Measurements from ENCODE around the gene TOB2. TPM values are rescaled to one million over a fixed set of nuclear protein-coding genes. Genes with fewer than 3 reads are reported as not detected.
A peak's percentile ranks its signal among the peaks of the same experiment; 100 is the strongest.
"Not testable (repeated sequence)": the region's sequence is repeated elsewhere in the genome, so short reads cannot be mapped to it uniquely, and the experiment has no call there.

The TOB2 gene
- polyA plus RNA-seq, 6 donors from 2014 or later = 14.0 to 24.0 (median 22.2) TPM

DNA sequence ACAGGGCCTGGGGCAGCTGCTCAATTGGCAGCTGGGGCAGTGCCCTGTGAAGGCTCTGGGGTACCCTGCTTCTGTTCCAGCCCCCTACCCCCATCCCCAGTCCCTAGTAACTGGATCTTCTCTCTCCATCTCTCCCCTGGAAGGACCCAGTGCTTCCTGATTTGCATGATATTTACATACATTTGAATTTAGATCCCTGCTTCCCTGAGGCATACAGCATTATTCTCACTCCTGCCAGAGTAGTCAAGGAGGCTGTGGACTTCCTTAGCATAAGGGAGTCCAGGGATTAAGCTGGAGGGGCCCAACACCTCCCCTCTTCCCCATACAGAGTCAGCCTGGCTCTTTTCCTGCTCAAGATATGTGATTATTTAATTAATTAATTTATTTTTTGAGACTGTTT is 40.2 kb downstream of the TOB2 start:
- Mint-ChIP-seq H3K27me3 (no peaks in the 10 kb centered on the region), H3K27ac (no peak overlapping the region), H3K9me3 (no peaks in the 10 kb centered on the region), H3K4me3 (peak overlapping the region in 5 of 8 donors; percentile 9 to 69 (median 42)), H3K36me3 (no peaks in the 10 kb centered on the region), H3K4me1 (peaks cover 17 to 49% (median 22%) of the 10 kb centered on the region in 3 donors)
- ATAC-seq (ENCODE audit: low read depth in 2 of 2) (no peak), DNase-seq (no peak)

DNA sequence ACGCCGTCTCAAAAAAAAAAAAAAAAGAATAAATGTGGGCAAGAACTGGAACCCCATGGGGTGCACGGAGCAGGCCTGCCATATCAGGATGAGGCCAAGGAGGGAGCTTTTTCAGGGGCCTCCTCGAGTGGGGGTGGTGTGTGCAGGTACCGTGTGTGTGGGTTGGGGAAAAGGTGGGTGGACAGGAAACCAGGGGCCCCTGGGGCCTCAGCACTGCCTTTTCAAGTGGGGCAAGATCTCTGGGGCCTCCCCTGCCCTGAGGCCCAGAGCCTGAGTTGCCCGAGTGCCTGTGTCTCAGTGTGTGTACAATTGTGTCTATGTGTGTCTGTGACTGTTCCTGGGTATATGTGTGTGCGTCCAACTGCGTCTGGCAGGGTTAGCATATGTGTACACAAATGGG is 41.0 kb downstream of the TOB2 start:
- H3K36me3 Mint-ChIP-seq = no peaks in the 10 kb centered on the region
- peak overlapping the region in 4 of 6 donors; percentile 38 to 80 (median 54) for H3K27ac Mint-ChIP-seq
- ATAC-seq (ENCODE audit: low read depth in 2 of 2) (peak in 1 of 2 donors; percentile 21), DNase-seq (no peak)
- H3K9me3 Mint-ChIP-seq = no peaks in the 10 kb centered on the region
- H3K27me3 Mint-ChIP-seq = no peaks in the 10 kb centered on the region
- peak overlapping the region in 3 of 8 donors; percentile 23 to 51 (median 38) for H3K4me3 Mint-ChIP-seq
- H3K4me1 Mint-ChIP-seq = peaks cover 14 to 45% (median 15%) of the 10 kb centered on the region in 3 donors

DNA sequence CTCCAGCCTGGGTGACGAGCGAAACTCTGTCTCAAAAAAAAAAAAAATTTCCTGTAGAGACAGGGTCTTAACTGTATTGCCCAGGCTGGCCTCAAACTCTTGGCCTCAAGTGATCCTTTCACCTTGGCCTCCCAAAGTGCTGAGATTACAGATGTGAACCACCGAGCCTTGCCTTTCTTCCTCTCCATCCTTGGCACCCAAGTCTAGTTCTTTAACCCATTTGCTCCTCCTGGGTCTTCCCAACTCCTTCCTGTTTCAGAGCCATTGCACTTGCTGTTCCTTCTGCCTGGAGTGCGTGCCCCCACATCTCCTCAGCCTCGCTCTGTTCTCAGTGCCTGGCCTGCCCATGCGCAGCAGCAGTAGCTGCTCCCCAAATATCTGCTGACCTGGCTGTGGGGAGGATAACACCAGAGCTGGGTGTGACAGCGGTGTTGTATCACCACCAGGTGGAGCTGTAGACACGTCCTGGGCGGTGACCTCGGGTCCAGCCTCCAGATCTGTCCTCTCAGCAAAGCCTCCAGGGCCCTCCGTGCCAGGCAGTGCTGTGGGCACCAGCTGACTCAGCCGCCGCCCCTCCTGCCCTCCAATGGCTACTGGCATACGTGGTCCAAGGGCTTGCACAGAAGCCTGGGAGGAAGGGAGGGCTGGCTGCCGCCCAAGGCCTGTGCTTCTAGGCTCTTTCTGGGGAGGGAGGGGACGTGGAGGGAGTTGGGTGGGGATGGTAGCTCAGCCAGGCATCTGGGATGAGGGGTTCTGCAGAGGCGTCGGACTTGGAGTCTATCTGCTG is 42.9 kb downstream of the TOB2 start:
- no peaks in the 10 kb centered on the region for H3K27me3 Mint-ChIP-seq
- peak overlapping the region in 1 of 8 donors; percentile 26 for H3K4me3 Mint-ChIP-seq
- DNase-seq (peak; percentile 79), ATAC-seq (ENCODE audit: low read depth in 2 of 2) (peak; percentile 91 to 98)
- H3K27ac Mint-ChIP-seq = peak overlapping the region in 3 of 6 donors; percentile 6 to 73 (median 19)
- H3K36me3 Mint-ChIP-seq = no peaks in the 10 kb centered on the region
- H3K9me3 Mint-ChIP-seq = no peaks in the 10 kb centered on the region
- H3K4me1 Mint-ChIP-seq = peaks cover 8 to 44% (median 15%) of the 10 kb centered on the region in 3 donors

DNA sequence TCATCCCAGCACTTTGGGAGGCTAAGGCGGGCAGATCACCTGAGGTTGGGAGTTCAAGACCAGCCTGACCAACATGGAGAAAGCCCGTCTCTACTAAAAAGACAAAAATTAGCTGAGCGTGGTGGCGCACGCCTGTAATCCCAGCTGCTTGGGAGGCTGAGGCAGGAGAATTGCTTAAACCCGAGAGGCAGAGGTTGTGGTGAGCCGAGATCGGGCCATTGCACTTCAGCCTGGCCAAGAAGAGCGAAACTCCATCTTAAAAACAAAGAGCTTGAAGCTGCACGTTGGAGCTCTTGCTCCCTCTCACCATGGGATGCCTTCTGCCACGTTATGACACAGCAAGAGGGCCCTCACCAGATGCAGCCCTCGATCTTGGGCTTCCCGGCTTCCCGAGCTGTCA is 43.8 kb downstream of the TOB2 start:
- not testable (repeated sequence) for DNase-seq; H3K9me3 Mint-ChIP-seq; H3K4me3 Mint-ChIP-seq; H3K27me3 Mint-ChIP-seq; ATAC-seq (ENCODE audit: low read depth in 2 of 2); H3K36me3 Mint-ChIP-seq
- H3K27ac Mint-ChIP-seq = peak overlapping the region in 1 of 6 donors; percentile 33
- H3K4me1 Mint-ChIP-seq = peaks cover 8 to 35% (median 15%) of the 10 kb centered on the region in 3 donors

DNA sequence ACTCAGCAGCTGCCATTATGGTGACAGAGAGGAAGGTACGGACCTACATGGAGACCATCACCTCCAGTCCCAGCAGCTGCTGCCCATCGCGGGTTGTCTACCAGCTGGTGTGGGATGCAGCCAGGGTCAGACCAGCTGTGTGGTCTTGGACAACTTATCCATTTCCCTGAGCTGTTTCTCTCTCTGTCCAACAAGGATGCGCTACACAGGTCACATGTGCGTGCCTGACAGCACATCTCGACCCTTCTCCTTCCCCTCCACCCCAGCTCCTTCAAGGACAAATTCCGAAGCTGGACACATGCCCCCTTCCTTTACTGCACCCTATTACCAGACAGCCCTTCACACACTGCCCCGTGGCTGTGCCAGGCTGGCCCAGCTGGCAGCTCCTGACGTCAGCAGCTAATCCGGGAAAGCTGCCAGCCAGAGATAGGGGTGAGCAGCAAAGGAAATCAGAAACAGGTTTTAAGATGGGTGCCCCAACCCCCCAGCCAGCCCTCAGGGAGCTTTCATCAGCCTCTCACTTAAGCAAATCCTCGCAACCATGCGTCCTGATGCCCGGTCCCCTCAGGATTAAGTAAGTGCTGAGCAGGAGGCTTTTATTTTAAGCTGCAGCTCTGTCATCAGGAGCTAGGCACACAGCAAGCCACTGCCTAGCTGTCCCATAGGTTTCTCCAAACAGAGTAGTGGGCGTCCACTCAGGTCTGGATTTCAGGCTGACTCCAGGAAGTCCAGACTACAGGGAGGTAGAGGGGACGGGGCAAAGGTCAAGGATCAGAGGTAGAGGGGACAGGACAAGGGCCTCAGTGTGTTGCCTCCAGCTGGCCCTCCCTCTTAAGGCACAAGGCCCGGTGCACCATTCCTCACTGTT is 44.6 kb downstream of the TOB2 start:
- Mint-ChIP-seq H3K36me3 (peaks cover 0 to 7% of the 10 kb centered on the region in 2 donors), H3K4me1 (peaks cover 8 to 28% (median 15%) of the 10 kb centered on the region in 3 donors), H3K4me3 (no peak overlapping the region), H3K27me3 (no peaks in the 10 kb centered on the region), H3K9me3 (no peaks in the 10 kb centered on the region), H3K27ac (peak overlapping the region in 2 of 6 donors; percentile 47 to 83)
- ATAC-seq (ENCODE audit: low read depth in 2 of 2) (no peak), DNase-seq (no peak)

DNA sequence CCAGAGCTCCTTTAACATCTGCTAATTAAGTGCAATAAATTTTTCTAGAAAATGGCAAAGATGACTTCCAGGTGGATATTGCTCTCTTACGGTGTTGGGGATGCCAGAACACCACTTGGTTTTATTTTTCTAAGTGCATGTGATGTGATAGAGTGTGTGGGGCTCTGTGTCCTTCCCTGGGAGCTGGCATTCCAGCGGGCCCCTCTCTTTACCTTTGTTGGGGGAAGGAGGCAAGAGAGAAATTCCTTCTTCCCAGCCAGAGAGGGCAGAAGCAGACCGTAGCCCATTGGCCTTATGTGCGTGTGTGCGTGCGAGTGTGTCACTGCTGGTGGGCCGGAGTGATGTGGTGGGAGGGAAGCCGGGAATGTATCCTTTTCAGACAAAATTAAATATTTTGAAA is 47.7 kb downstream of the TOB2 start:
- no peaks in the 10 kb centered on the region for H3K9me3 Mint-ChIP-seq
- H3K4me1 Mint-ChIP-seq = peaks cover 4 to 6% (median 5%) of the 10 kb centered on the region in 3 donors
- peaks cover 0 to 7% of the 10 kb centered on the region in 2 donors for H3K36me3 Mint-ChIP-seq
- H3K27ac Mint-ChIP-seq = no peak overlapping the region
- no peak for DNase-seq
- no peaks in the 10 kb centered on the region for H3K27me3 Mint-ChIP-seq
- ATAC-seq (ENCODE audit: low read depth in 2 of 2) = no peak
- H3K4me3 Mint-ChIP-seq = no peak overlapping the region

DNA sequence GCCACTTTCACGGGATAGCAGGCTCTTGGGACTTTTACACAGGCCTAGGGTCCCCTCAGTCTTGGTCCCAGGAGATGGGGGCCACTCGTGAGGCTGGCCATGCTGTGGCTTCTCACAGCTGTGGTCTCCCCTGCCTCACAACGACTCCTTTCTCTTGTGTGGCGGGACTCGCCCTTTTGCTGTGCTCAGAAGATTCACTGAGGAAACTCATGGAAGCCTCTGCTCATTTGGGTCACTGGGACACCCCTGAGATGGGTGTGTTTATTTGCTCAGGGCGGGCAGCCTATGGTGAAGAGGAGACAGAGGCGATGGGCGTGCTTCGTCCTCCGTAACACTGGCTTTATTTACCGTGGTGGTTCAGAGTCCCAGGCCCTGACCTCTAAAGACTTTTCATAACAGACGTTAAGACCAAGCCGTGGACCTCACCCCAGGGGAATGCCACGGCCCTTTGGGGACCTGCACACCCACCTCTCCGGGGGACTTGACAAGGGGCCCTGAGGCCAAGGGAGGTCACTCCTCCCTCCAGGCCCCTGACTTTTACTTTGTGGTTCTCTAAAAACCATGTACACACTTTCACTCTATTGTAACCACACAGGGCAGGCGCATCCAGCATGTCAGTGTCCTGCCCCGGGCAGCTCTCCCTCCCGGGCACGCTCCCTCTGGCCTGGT is 49.3 kb downstream of the TOB2 start:
- ATAC-seq (ENCODE audit: low read depth in 2 of 2) (no peak), DNase-seq (no peak)
- Mint-ChIP-seq H3K27ac (no peak overlapping the region), H3K4me3 (no peak overlapping the region), H3K36me3 (peaks cover 0 to 7% of the 10 kb centered on the region in 2 donors), H3K27me3 (no peaks in the 10 kb centered on the region), H3K4me1 (no peaks in the 10 kb centered on the region), H3K9me3 (no peaks in the 10 kb centered on the region)

DNA sequence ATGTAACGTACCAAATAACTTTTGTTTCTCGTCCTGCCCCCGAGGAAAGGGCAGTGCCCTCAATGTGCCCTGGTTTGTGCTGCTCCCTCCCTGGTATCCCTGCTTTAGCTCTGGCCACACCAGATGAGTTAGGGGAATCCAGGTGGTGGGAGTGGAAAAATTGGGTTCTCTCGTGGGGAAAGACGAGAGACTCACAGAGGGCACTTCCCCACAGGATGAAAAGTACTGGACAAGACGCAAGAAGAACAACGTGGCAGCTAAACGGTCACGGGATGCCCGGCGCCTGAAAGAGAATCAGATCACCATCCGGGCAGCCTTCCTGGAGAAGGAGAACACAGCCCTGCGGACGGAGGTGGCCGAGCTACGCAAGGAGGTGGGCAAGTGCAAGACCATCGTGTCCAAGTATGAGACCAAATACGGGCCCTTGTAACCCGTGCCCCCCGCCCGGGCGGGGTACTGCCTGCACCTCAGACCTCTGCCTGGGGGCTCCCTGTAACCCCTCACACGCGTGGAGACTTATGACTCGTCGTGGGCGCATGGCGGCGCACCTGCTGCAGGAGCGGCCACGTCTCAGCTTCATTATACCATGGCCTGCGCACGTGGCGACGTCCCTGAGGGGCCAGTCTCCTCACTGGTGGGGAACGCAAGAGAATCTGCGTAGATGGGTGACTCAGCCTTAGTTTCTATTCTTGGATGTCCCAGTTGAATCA is 50.9 kb downstream of the TOB2 start:
- ATAC-seq (ENCODE audit: low read depth in 2 of 2) = no peak

DNA sequence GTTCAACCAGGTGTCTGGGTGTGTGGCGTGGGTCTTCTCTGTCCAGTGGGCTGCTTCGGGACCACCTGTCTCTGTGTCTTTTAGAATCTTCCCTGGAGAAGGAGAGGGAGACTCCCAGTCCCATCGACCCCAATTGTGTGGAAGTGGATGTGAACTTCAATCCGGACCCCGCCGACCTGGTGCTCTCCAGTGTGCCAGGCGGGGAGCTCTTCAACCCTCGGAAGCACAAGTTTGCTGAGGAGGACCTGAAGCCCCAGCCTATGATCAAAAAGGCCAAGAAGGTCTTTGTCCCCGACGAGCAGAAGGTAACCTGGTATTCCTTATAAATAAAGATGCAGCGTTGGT is 52.6 kb downstream of the TOB2 start:
- Mint-ChIP-seq H3K4me3 (no peak overlapping the region), H3K9me3 (no peaks in the 10 kb centered on the region), H3K4me1 (peaks cover 0 to 2% (median 0%) of the 10 kb centered on the region in 3 donors), H3K36me3 (peaks cover 4 to 7% of the 10 kb centered on the region in 2 donors), H3K27ac (no peak overlapping the region), H3K27me3 (no peaks in the 10 kb centered on the region)
- no peak for ATAC-seq (ENCODE audit: low read depth in 2 of 2)
- DNase-seq = no peak

More for the DNA sequence above, 50.9 kb downstream of the TOB2 start:
- no peaks in the 10 kb centered on the region for H3K9me3 Mint-ChIP-seq
- DNase-seq = no peak
- H3K36me3 Mint-ChIP-seq = peaks cover 4 to 7% of the 10 kb centered on the region in 2 donors
- H3K4me3 Mint-ChIP-seq = no peak overlapping the region
- peaks cover 0 to 2% (median 0%) of the 10 kb centered on the region in 3 donors for H3K4me1 Mint-ChIP-seq
- H3K27me3 Mint-ChIP-seq = no peaks in the 10 kb centered on the region
- no peak overlapping the region for H3K27ac Mint-ChIP-seq

DNA sequence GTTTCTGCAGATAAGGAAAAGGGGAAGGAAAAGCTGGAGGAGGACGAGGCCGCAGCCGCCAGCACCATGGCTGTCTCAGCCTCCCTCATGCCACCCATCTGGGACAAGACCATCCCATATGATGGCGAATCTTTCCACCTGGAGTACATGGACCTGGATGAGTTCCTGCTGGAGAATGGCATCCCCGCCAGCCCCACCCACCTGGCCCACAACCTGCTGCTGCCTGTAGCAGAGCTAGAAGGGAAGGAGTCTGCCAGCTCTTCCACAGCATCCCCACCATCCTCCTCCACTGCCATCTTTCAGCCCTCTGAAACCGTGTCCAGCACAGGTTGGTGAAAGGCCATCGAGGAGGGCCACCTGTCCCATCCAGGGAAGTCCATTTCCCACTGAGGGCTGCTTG is 59.3 kb downstream of the TOB2 start:
- DNase-seq (no peak), ATAC-seq (ENCODE audit: low read depth in 2 of 2) (no peak)
- Mint-ChIP-seq H3K9me3 (no peaks in the 10 kb centered on the region), H3K36me3 (peaks cover 0 to 9% of the 10 kb centered on the region in 2 donors), H3K27me3 (no peaks in the 10 kb centered on the region), H3K27ac (peak overlapping the region in 1 of 6 donors; percentile 80), H3K4me3 (no peak overlapping the region), H3K4me1 (peaks cover 5 to 19% (median 8%) of the 10 kb centered on the region in 3 donors)

DNA sequence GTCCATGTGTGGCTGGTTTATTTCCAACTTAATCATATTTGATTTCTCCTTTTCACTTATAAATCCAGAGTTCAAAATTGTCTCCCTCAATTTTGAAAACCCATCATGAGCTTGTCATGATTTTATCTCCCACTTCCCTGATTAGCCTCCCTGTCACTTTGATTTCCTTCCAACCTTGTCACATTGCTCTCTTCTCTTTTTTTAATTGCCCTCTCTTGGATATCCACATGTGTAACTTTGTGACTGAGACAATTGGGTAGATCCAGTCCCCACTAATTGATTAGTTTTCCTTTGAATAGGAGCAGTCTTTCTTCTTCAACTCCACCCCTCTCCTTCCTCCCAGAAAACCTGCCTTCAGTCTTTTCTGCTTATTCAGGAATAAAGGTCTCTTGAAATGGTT is 62.5 kb downstream of the TOB2 start:
- peak overlapping the region in 3 of 6 donors; percentile 31 to 90 (median 87) for H3K27ac Mint-ChIP-seq
- no peak for DNase-seq
- H3K9me3 Mint-ChIP-seq = no peaks in the 10 kb centered on the region
- no peaks in the 10 kb centered on the region for H3K27me3 Mint-ChIP-seq
- peaks cover 0 to 5% of the 10 kb centered on the region in 2 donors for H3K36me3 Mint-ChIP-seq
- H3K4me1 Mint-ChIP-seq = peaks cover 15 to 24% (median 16%) of the 10 kb centered on the region in 3 donors
- H3K4me3 Mint-ChIP-seq = peak overlapping the region in 5 of 8 donors; percentile 3 to 90 (median 73)
- no peak for ATAC-seq (ENCODE audit: low read depth in 2 of 2)

Data from naive B cell (primary cell).